ENCODE data around the gene FSTL3.
"Not testable (repeated sequence)": the region's sequence is repeated elsewhere in the genome, so short reads cannot be mapped to it uniquely, and the experiment has no call there.

Gene FSTL3

DNA sequence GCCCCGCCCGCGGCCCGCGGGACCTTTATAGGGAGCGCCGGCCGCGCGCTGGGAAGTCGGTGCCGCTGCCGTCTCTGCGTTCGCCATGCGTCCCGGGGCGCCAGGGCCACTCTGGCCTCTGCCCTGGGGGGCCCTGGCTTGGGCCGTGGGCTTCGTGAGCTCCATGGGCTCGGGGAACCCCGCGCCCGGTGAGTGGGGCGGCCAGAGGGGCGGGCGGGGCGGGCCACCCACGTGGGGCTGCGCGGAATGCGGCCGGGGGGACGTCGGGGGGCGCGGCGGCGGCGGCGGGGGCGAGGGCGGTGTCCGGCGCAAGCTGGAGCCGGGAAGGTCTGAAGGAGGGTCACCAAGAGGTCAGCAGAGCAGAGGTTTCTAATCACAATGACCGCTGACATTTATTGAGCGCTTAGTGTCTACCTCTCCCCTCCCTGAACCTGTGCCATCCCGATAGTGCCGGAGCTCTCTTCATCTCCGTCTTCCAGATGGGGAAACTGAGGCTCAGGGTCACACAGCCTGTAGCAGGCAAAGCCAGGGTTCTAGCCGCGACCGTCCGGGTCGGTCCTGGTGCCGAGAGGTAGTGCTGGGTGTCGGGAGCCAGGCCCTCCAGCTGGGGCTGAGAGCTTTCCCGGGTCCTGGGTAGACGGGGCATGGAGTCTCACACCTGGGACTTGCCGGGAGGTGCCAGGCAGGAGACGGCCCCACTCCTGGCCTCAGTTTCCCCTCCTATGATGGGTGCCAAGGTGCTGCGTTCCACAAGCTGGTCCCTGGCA lies at the start of gene FSTL3:
Gene FSTL3 (plus strand): TSS at position 54 of the 767 bp plus-strand sequence. CDS start 32 bp downstream, at position 86.
- no peak for DNase-seq (ENCODE audit: low read depth)

DNA sequence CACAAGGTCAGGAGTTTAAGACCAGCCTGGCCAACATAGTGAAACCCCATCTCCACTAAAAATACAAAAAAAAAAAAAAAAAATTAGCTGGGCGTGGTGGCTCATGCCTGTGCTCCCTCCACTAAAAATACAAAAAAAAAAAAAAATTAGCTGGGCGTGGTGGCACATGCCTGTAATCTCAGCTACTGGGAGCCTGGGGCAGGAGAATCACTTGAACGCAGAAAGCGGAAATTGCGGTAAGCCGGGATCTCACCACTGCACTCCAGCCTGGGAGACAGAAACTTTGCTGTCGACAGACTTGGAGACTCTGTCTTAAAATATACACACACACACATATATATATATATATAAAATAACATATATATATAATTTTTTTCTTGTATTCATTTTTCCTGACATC lies 49.6 kb upstream of the FSTL3 start:
- DNase-seq (ENCODE audit: low read depth), result not testable (repeated sequence)

DNA sequence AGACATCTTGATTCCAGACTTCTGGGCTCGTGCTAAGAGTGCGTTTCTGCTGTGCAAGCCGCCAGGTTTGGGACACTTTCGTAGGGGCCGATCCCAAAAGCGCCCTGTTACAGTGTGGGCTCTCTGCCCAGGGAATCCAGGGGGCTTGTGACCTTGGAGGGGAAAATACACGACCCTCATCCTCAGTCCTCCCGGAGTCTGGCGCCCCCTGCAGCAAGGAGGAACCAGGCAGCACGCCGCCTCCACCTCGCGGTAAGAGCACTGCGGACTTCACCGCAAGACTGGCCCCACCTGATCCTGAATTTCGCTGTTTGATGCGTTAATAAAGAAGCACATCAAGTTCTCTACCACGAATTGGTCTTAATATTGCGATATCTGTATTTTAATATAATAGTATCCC lies 48.0 kb upstream of the FSTL3 start:
- no peak for DNase-seq (ENCODE audit: low read depth)

DNA sequence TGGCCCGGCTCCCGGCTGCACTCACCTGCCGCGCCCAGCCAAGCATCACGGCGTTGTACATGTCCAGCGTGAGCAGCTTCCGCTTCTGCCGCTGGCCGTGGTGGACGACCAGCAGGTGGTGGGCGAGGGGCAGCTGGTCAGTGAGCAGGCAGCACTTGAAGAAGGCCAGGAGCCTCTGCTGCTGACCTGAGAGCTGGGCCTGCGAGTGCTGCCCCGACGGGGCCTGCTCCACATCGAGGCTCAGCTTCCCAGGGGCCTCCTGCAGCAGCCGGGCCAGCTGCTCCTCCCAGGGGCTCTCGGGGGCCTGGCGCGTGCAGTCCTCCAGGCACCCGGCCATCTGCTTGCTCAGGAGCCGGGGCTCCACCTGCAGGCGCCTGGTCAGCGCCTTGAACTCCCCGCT lies 46.7 kb upstream of the FSTL3 start:
- DNase-seq (ENCODE audit: low read depth), result not testable (repeated sequence)

DNA sequence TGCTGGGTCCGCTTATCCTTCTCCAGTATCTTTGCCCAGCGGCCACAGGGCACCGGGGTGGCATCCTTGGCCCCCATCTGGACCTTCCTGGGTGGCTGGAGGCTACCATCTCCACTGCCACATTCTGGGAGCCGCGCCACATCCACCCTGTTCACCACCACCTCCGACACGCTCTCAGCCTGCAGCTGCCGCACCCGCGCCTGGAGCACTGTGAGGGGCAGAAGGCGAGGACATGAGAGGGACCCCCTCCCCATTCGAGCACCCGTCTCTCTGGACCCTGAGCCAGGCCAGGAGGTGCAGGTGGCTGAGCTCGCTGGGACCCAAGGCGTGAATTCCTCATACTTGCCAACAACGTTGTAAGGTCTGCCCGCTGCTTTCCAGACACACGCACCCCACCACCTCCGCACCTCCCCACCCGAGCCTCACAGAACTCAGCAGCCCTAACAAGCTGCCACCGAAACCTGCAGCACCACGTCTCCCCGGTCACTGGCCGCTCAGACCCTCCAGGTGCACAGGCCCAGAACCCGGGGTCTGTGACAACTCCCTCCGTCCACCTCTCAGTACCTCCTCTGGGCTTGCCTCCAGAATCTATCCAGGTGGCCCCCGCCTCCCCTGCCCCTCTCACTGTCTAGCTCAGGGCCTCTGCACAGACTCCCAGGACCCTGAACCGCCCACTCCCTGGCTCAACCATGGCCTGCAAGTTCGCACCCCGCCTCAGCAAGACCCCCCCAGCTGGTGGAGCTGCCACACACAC lies 46.1 kb upstream of the FSTL3 start:
- no peak for DNase-seq (ENCODE audit: low read depth)

DNA sequence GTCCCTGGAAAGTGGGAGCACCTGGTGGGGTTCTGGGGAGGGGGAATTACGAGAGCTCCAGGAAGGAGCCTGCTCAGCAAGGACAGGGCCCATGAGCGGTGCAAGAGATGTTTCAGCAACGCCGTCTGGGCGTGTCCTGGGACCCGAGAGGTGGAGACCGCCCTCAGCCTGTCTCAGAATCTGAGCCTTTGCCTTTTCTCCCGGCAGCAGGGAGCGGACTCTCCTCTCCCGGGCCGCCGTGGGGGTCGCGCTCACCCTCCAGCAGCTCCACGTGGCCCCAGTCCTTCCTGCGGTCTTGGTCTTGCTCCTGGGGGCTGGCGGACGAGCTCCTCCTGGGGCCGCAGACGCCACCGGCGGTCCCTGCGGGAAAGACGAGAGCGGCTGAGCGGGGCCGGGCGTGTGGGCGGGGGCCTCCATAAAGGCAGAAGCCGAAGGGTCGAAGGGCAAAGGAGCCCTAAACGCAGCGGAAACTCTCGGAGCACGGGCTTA lies 43.6 kb upstream of the FSTL3 start:
- no peak for DNase-seq (ENCODE audit: low read depth)

DNA sequence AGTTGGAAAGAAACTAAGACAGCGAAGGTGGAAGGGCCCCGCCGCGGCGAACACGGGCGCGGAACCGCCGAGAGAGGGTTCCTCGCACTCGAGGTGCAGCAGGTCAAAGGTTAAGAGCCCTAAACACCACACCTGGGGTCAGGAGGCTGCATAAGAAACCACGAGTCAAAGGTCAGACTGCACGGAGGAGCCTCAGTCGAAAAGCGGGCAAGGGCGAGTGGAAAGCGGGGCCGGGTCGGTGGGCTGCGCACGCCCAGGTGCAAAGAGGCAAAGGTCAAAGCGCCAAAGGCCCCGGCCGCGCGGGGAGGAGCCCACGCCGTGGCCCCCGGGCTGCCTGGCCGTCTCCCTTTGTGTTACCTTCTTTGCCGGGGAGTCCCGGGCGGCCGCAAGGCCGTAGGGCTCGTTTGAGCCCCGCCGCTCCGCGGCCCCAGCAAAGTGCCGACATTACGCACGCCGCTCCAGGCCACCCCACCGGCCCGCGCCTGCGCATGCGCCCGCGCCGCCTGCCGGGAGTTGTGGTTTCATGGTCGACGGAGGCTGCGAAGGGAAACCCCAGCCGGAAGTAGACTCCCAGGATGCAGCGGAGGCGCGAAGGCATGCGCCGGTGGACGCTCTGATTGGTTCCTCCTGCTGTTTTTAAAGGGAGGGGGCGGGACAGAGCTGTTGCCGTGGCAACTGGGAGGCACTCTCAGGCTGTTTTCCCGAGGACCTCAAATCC lies 43.0 kb upstream of the FSTL3 start, which contains the start of gene POLRMT:
Gene POLRMT (minus strand): TSS at position 470 of the 718 bp plus-strand sequence. CDS start 25 bp downstream, at position 445.
- DNase-seq (ENCODE audit: low read depth), result peak; percentile 94

DNA sequence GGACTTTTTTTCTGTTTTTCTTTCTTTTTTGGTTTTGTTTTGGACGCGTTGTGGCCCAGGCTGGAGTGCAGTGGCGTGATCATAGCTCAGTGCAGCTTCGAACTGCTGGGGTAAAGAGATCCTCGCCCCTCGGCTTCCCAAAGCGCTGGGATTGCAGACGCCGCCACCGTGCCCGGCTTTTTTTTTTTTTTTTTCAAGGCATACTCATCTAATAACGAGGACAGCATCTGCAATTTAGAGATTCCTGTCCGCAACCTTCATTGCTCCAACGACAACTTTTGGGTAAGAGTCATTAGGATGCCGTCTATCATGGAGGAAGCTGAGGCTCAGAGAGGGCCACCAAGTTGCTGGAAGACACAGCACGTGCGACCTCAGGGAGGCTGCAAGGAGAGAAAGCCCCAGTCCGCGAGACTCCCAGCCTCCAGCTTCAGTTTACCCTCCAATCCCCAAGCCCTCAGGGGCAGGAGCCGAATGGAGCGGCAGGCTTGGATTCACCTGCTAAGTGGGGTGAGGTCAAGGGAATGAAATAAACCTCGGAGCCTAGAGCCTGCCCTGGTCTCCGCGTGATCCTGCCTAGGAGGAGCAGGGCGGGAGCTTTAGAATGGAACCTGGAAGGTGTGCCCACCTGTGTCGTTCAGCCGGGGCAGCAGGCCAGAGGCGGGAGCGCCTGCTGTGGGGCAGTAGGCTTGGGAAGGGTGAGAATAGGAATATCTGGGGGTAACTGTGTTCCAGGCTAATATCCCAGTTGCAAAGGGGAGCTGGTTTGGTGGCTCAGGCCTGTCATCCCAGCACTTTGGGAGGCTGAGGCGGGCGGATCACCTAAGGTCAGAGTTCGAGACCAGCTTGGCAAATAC lies 42.2 kb upstream of the FSTL3 start:
- no peak for DNase-seq (ENCODE audit: low read depth)

DNA sequence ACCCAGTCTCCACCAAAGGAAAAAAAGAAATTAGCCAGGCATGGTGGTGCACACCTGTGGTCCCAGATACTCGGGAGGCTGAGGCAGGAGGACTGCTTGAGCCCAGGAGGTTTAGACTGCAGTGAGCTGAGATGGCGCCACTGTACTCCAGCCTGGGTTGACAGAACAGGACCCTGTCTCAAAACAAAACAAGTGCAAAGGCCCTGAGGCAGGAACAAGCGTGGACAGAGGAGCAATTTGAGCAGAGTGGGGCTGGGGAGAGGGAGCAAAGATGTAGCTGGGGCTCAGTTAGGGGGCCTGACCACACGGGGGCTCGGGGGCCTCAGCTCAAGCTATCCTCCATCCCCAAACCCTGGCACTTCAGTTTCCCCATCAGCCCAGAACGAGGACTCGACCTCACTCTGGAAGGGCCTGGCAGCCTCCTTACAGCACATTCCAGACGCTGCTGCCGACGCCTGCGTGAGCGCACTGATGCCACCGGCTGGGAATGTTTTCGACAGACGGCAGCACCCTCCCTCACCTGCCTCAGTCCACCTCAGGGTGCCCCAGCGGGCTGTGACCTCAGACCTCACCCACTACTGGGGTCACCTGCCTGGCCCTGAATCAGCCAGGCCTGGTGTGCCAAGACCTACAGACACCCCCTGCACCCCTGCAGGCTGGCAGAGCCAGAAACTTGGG lies 41.1 kb upstream of the FSTL3 start:
- no peak for DNase-seq (ENCODE audit: low read depth)

DNA sequence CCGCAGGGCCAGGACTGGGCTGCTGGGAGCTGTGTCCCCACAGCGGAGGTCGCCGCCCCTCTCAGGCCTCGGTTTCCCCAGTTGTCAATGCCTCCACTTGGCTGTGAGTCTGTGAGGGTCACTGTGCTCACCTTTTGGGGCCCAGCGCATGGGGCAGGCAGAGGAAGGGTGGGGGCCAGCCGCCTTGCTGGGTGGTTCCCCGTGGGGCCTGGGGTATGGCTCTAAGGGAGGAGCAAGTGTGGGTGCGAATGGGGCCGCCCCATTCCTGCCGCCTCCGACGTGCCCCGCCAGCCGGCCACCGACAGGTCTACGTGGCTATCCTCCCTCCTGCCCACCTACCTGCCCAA lies 37.3 kb upstream of the FSTL3 start:
- no peak for DNase-seq (ENCODE audit: low read depth)

DNA sequence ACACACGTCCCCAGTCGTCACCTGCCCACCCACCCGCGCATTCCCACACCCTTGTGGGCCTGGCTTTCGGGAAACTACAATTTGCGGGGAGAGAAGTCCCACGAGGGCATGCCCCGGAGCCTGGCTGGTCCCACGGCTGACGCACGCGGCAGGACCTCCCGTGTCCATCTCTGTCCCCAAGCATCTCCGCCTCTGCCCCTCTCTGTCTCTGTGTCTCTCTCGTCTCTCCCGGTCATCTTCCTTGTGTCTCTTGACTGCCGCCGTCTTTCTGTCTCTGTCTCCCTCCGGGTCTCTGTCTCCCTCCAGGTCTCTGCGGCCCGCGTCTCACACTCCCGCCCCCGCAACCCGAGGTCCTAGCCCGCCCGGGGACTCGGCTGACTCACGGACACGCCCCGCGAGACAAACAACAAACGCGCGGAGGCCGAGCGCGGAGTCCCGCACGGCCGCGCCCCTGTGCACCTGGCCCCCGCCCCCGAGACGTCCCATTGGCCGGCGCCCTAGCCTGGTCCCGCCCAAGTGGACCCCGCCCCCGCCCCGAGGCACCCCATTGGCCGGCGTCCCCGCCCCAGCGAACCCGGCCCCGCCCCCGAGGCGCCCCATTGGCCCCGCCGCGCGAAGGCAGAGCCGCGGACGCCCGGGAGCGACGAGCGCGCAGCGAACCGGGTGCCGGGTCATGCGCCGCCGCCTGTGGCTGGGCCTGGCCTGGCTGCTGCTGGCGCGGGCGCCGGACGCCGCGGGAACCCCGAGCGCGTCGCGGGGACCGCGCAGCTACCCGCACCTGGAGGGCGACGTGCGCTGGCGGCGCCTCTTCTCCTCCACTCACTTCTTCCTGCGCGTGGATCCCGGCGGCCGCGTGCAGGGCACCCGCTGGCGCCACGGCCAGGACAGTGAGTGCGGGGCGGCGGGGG lies 36.7 kb upstream of the FSTL3 start, which contains the start of gene FGF22:
Gene FGF22 (plus strand): TSS at position 627 of the 908 bp plus-strand sequence. CDS start 47 bp downstream, at position 674.
- DNase-seq (ENCODE audit: low read depth), result peak; percentile 98

DNA sequence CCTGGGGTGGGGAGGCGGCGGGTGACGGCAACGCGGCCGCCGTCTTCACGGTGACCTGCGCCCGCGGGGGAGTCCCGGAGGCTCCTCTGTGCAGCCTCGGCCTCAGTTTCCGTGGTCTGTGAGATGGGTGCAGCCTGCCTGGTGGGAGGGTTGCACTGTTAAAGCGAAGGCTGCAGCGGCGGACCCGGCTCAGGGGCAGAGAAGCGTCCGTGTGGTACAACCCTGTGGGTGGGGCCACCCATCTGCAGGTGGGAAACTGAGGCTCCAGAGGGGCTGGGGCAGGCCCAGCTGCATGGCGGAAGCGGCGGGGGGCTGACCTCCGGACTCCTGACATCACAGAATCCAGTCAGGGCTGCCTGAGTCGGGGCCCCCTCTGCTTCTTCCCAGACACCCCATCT lies 36.0 kb upstream of the FSTL3 start:
- DNase-seq (ENCODE audit: low read depth), result no peak

DNA sequence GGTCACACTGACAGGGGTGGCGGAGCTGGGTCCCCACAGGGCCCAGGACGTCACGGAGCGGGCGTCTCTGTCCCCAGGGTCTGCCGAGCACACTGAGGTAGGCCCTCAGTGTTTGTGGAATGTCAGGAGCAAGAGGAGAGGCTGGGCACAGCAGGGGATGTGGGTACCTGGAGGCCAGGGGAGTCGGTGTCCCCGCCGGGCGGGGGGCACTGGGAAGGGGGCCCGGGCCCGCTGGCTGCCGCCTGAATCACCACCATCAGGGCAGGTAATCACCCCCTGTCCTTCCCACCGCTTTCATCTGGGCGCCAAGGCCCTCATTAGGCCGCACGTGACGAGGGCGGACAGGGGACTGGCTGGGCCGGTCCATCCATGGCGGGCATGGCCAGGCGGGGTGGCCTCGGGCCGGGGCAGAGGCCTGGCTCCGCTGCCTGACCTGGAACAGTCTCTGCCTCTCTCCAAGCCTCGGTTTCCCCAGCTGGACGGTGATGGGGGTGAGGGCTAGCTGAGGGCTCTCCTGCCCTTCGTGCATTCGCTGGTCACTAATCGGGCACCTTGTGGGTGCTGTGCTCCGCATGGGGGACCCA lies 35.5 kb upstream of the FSTL3 start:
- DNase-seq (ENCODE audit: low read depth), result no peak

DNA sequence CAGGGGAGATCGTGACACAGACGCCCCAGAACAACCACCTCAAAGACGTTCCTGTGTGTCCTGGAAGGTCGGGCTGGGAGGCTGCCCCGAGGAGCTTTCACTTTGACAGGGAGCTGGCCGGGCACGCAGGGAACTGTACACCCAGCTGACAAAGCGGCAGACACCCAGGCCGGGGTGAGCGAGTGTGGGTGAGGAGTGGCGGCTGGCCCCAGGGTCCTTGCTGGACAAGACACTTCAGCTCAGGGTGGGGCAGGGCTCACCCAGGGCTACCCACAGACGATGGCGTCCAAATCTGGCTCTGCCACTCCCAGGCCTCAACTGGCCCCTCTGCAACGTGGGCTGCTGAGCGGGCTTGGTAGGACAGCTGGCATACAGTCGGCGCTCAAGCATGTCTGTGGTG lies 34.5 kb upstream of the FSTL3 start:
- no peak for DNase-seq (ENCODE audit: low read depth)

DNA sequence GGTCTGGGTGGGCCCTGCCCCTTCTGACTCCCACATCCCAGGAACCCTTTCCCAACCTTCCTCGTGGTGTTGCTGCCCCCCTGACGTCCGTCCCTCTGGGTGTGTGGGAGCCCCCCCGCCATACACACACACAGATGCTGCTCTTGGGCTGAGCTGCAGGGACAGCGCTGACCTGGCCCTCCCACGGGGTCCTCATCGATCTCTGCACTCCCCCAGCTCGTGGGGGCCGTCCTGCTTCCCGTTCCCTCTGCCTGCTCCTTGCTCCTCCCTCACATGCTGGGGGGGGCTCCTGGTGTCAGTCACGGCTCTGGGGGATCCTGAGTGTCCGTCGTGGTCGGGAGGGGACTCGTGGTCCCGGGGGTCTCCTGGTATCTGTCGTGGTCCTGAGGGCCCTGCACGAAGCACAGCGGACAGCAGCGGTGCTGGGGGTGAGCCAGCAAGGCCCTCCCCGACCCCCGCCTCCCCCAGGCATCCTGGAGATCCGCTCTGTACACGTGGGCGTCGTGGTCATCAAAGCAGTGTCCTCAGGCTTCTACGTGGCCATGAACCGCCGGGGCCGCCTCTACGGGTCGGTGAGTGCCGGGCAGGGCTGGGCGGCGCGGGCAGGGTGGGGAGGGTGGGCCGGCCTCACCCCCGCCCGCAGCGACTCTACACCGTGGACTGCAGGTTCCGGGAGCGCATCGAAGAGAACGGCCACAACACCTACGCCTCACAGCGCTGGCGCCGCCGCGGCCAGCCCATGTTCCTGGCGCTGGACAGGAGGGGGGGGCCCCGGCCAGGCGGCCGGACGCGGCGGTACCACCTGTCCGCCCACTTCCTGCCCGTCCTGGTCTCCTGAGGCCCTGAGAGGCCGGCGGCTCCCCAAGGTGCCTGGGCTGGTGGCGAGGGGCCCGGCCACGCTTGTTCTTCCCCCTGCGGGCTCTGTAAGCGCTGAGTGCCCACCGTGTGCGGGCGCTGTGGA lies 33.1 kb upstream of the FSTL3 start:
- no peak for DNase-seq (ENCODE audit: low read depth)

DNA sequence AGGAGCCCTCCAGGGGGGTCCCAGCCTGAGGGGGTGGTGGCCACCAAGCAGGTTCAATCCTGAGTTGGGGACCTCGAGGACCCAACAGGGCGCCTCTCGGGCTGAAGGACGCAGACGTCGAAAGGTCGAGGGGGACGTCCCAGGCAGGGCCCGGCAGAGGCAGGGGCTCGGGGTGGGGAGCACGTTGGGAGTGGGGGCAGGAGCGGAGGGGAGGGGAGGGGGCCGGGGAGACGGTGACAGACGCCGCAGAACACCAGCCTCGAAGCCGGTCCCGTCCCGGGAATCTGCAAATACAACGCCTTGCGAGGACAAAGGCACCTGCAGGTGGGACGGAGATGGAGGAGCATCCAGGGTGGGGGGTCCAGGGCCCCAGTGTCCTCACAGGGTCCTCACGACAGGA lies 32.5 kb upstream of the FSTL3 start:
- DNase-seq (ENCODE audit: low read depth), result no peak

DNA sequence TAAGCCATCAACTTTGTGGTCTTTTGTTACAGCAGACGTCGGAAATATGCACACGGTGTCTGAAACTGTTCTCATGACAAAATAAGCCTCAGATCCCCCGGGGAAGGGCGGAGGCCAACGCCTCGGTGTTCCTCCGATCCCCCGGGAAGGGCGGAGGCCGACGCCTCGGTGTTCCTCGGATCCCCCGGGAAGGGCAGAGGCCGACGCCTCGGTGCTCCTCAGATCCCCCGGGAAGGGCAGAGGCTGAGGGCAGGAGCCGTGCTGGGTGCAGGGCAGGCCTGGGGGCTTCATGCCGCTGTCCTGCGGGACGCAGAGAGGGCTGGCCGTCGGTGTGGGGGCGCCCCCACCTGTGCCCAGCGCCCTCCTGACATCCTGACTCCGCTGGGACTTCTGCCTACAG lies 31.8 kb upstream of the FSTL3 start:
- no peak for DNase-seq (ENCODE audit: low read depth)

DNA sequence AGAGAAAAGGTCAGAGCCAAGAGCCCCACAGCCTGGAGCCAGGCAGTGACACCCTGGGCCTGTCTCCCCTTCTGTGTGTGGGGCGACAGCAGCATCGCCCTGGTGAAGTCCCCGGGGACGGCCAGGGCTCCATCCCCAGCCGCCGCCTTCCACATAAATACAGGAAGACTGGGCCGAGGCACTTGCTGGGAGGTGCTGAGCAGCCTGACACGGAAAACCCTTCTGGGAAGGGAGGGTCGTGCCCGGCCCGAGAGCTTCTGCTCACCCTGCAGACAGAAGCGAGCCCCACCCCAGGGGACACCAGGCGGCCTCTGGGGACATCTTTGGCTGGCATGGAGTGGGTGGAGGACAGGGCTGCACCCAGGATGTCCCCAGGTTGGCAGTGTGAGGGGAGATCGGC lies 31.4 kb upstream of the FSTL3 start:
- no peak for DNase-seq (ENCODE audit: low read depth)
